Endodermal cell (in vitro differentiated cells): ENCODE results near the gene PAK1. TPM values are rescaled to one million over a fixed set of nuclear protein-coding genes. Genes with fewer than 3 reads are reported as not detected.

Experiments used
- DNase-seq: peaks from one replicate; pipeline ENCODE4 v3.0.0-alpha.2; 2017
- H3K27ac ChIP-seq: 2 replicates; pipeline ENCODE4 v1.5.1; 2013; ENCODE audit warnings: mild to moderate bottlenecking, low read depth, low read length, moderate library complexity
- H3K27me3 ChIP-seq: 2 replicates; pipeline ENCODE4 v1.6.1; 2013; ENCODE audit warnings: mild to moderate bottlenecking, low read length, moderate library complexity; ENCODE audit not compliant: insufficient read depth, control insufficient read depth, poor library complexity, severe bottlenecking
- H3K36me3 ChIP-seq: 2 replicates; pipeline ENCODE4 v1.7.0; 2013; ENCODE audit warnings: mild to moderate bottlenecking, low read length, moderate library complexity; ENCODE audit not compliant: control insufficient read depth, insufficient read depth
- H3K4me1 ChIP-seq: one replicate; pipeline ENCODE4 v1.7.0; 2013; ENCODE audit warnings: low read length; ENCODE audit not compliant: control insufficient read depth, insufficient read depth
- H3K4me3 ChIP-seq: 2 replicates; pipeline ENCODE4 v1.5.1; 2013; ENCODE audit warnings: mild to moderate bottlenecking, low read length, moderate library complexity
- H3K9ac ChIP-seq: 2 replicates; pipeline ENCODE4 v1.6.1; 2013; ENCODE audit warnings: mild to moderate bottlenecking, low read length, moderate library complexity; ENCODE audit not compliant: poor library complexity, severe bottlenecking; ENCODE audit errors: extremely low read depth
- H3K9me3 ChIP-seq: 2 replicates; pipeline ENCODE4 v1.6.1; 2013; ENCODE audit warnings: mild to moderate bottlenecking, low read length, moderate library complexity; ENCODE audit not compliant: control insufficient read depth
- H3K27ac Mint-ChIP-seq: 2 replicates; pipeline ENCODE4 v1.8.0; 2020; ENCODE audit warnings: mixed read lengths
- H3K27me3 Mint-ChIP-seq: 2 replicates; pipeline ENCODE4 v1.8.0; 2021; ENCODE audit warnings: mild to moderate bottlenecking, mixed read lengths; ENCODE audit not compliant: insufficient read depth
- H3K36me3 Mint-ChIP-seq: 2 replicates; pipeline ENCODE4 v1.8.0; 2020; ENCODE audit warnings: low read depth, mixed read lengths
- H3K4me1 Mint-ChIP-seq: 2 replicates; pipeline ENCODE4 v1.8.0; 2020; ENCODE audit warnings: mixed read lengths
- H3K4me3 Mint-ChIP-seq: 2 replicates; pipeline ENCODE4 v1.8.0; 2020; ENCODE audit warnings: mild to moderate bottlenecking, moderate library complexity, mixed read lengths
- H3K9me3 Mint-ChIP-seq: 2 replicates; pipeline ENCODE4 v1.8.0; 2020; ENCODE audit warnings: mild to moderate bottlenecking, mixed read lengths
- CTCF ChIP-seq: fragments of 200-600 bp; sonication (generic); conservative IDR thresholded peaks from 2 replicates; pipeline ENCODE4 v1.5.0; 2021; ENCODE audit warnings: antibody characterized with exemption, mild to moderate bottlenecking
- WGBS, 2 experiments: methylation state at CpG; one replicate each; pipeline versions ENCODE4 v1.1.5 to v1.1.7; 2013; ENCODE audit warnings: missing lambda C conversion rate in 2 of 2, mixed read lengths in 1 of 2; ENCODE audit not compliant: insufficient coverage in 1 of 2, insufficient read length in 1 of 2; 5-methylcytosine and 5-hydroxymethylcytosine counted together
- total RNA-seq, 2 donors: library from RNA; stranded (reverse); fragmentation: NEBNext Ultra II Directional in 1 of 2; extraction: Animal tissue kit (Norgen Biotek cat#: 25700) in 1 of 2; gene quantifications; 2 replicates in 1 of 2; 3 replicates in 1 of 2; pipeline ENCODE4 v1.2.1, GENCODE V29; 2021

PAK1 gene
- total RNA-seq, 2 donors from 2014 or later = 91.3 to 94.9 TPM

DNA sequence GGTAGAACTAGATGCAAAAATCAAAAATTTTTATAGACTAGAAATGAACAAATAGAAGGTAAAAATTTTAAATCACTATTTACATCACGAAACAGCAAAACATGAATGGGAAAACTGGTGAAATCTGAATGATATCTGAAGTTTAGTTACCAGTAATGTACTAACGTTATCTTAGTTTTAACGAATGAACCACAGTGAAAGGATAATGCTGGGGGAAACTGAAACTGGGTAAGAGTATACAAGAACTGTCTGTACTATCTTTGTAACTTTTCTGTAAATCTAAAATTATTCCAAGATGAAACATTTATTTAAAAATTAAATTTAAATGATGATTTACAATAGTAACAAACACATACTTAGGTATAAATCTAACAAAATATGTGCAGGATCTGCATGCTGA lies 179.9 kb downstream of the PAK1 start:
- Mint-ChIP-seq H3K4me1 (peaks cover 11% of the 10 kb centered on the region), H3K4me3 (no peak overlapping the region), H3K9me3 (peaks cover 18% of the 10 kb centered on the region), H3K27me3 (no peaks in the 10 kb centered on the region), H3K27ac (no peak overlapping the region), H3K36me3 (no peaks in the 10 kb centered on the region)
- Histone ChIP-seq H3K27me3 (no peaks in the 10 kb centered on the region), H3K9me3 (peaks cover 20% of the 10 kb centered on the region), H3K27ac (no peak overlapping the region), H3K4me3 (no peak overlapping the region), H3K4me1 (peaks cover 2% of the 10 kb centered on the region), H3K36me3 (no peaks in the 10 kb centered on the region), H3K9ac (no peak overlapping the region)
- WGBS, 2 experiments = 99 to 100% methylated on average over 2 to 3 of the region's 3 CpGs
- DNase-seq = no peak
- TF ChIP-seq CTCF = no peak

DNA sequence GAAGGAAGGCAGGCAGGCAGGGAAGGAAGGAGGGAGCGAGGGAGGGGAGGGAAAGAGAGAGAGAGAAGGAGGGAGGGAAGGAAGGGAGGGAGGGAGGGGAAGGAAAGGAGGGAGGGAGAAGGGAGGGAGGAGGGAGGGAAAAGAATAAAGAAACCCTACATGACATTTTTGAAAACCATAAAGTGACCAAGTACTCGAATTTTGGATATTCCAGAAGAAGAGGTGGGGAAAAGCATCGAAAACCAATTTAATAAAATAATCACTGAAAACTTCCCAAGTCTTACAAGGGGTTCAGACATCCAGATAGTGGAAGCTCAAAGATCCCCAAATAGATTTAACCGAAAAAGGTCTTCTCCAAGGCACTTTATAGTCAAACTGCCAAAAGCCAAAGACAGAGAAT lies 184.2 kb downstream of the PAK1 start:
- Histone ChIP-seq H3K9me3 (peaks cover 20% of the 10 kb centered on the region), H3K27me3 (no peaks in the 10 kb centered on the region), H3K36me3 (no peaks in the 10 kb centered on the region), H3K4me3 (no peak overlapping the region), H3K27ac (no peak overlapping the region), H3K4me1 (no peaks in the 10 kb centered on the region), H3K9ac (no peak overlapping the region)
- Mint-ChIP-seq H3K4me1 (no peaks in the 10 kb centered on the region), H3K4me3 (no peak overlapping the region), H3K27me3 (no peaks in the 10 kb centered on the region), H3K9me3 (peaks cover 15% of the 10 kb centered on the region), H3K27ac (no peak overlapping the region), H3K36me3 (no peaks in the 10 kb centered on the region)
- WGBS, 2 experiments = 88 to 90% methylated on average over 3 to 4 of the region's 4 CpGs
- DNase-seq = no peak
- no peak for TF ChIP-seq CTCF

DNA sequence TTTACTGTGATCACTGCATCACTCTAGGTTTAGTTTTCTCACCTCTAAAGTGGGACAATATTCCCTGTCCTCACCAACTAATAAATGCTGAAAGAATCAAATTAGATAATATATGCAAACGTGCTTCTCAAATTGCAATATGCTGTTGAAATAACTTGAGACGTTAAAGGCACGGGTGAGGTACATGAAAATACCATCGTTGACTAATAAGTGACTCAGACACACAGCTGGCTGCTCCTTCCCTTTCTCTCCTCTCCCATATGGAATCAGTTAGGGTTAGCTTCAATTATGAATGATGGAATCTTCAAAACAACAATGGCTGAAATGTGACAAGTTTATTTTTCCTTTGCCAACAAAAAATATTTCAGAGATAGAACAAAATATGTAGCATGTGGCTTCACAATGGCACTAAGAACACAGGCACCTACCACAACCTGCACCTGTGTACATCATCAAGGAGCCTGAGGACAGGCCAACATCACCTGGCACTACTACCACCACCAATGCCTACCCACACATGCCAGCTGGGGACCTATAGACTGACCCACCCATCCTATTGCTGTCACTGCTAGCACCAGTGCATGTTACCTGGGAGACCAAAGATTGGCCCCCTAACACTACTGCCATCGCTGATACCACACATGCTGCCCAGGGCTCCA lies 186.2 kb downstream of the PAK1 start:
- no peak for TF ChIP-seq CTCF
- Histone ChIP-seq H3K27me3 (no peaks in the 10 kb centered on the region), H3K9me3 (peaks cover 7% of the 10 kb centered on the region), H3K4me3 (no peak overlapping the region), H3K9ac (no peak overlapping the region), H3K4me1 (no peaks in the 10 kb centered on the region), H3K27ac (no peak overlapping the region), H3K36me3 (no peaks in the 10 kb centered on the region)
- Mint-ChIP-seq H3K4me1 (no peaks in the 10 kb centered on the region), H3K9me3 (peaks cover 4% of the 10 kb centered on the region), H3K27ac (no peak overlapping the region), H3K4me3 (no peak overlapping the region), H3K27me3 (no peaks in the 10 kb centered on the region), H3K36me3 (no peaks in the 10 kb centered on the region)
- DNase-seq = no peak
- WGBS, 2 experiments = 82 to 83% methylated on average over 5 of the region's 5 CpGs
